ENCODE results near the gene APCDD1.

- TF ChIP-seq POLR2AphosphoS5 (IDR thresholded peaks at IDR 0.05) = no peak
- no peak for TF ChIP-seq CTCF (IDR thresholded peaks at IDR 0.05)
Observed at GRCh38 chr18:10511236-10511635, 56.8 kb downstream of the APCDD1 start.
